ENCODE data around the gene S100A5. TPM values are rescaled to one million over a fixed set of nuclear protein-coding genes. Genes with fewer than 3 reads are reported as not detected.

Gene S100A5
- total and polyA plus RNA-seq, 5 donors from 2014 or later = 1.2 to 3.0 (median 1.8) TPM

DNA sequence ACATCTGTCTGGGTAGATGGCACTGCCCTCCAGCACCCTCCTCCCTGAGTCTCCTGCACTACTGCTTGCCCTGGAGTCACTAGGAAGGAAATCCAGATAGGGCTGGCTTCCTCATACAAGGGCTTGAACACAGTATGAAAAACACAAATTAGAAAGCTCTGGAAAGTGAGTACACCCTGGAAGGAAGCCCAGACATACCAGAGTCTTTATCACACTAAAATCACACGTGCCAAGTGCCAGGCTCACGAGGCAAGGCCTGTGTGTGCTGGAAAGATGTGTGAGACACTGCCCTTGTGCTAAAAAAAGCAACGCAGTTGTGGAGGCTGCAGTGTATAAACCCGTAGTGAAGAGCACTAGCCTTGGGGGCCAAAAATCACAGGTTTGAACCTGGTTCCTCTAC, 52.0 kb downstream of the S100A5 start:
- Mint-ChIP-seq H3K4me1 (no peaks in the 10 kb centered on the region), H3K27me3 (peaks cover 25% of the 10 kb centered on the region), H3K27ac (no peak overlapping the region), H3K4me3 (no peak overlapping the region), H3K36me3 (no peaks in the 10 kb centered on the region), H3K9me3 (peaks cover 0 to 4% (median 0%) of the 10 kb centered on the region in 7 donors)
- H3K4me3 ChIP-seq (ENCODE audit: low read depth, low read length) = no peak overlapping the region
- peaks cover 10% of the 10 kb centered on the region for H3K27me3 ChIP-seq (ENCODE audit: control insufficient read depth, insufficient read depth, low read length)
- H3K4me1 ChIP-seq (ENCODE audit: control insufficient read depth, insufficient read depth, low read length, poor library complexity, severe bottlenecking) = no peaks in the 10 kb centered on the region
- H3K9me3 ChIP-seq (ENCODE audit: control insufficient read depth in 2 of 2, low read length in 2 of 2) = no peaks in the 10 kb centered on the region
- DNase-seq (no peak), ATAC-seq (ENCODE audit: low read depth in 2 of 2) (no peak)
- H3K36me3 ChIP-seq (ENCODE audit: control insufficient read depth, insufficient read depth, low read length) = no peaks in the 10 kb centered on the region
- no peak overlapping the region for H3K27ac ChIP-seq (ENCODE audit: insufficient read depth, low read length, poor library complexity, severe bottlenecking)

DNA sequence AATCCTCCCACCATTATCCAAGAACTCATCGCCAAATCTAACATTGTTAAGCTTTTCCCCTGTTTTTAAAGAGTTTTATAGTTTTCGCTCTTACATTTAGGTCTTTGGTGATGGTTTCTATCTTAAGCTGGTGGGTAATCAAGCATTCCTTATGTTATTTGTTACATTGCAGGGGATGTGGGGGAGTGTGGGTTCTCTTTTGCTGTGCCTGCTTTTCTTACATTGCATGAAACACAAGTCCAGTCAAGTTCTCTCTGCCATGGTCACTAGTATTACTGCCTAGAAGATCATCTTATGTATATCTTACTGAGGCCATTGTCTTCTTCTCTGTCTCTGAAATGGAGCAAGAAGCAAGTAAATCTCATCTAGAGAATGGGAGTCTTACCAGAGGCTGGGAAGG, 53.0 kb downstream of the S100A5 start:
- Histone ChIP-seq H3K4me1 (ENCODE audit: control insufficient read depth, insufficient read depth, low read length, poor library complexity, severe bottlenecking) (no peaks in the 10 kb centered on the region), H3K36me3 (ENCODE audit: control insufficient read depth, insufficient read depth, low read length) (no peaks in the 10 kb centered on the region), H3K4me3 (ENCODE audit: low read depth, low read length) (no peak overlapping the region), H3K27me3 (ENCODE audit: control insufficient read depth, insufficient read depth, low read length) (peaks cover 14% of the 10 kb centered on the region), H3K27ac (ENCODE audit: insufficient read depth, low read length, poor library complexity, severe bottlenecking) (no peak overlapping the region), H3K9me3 (ENCODE audit: control insufficient read depth in 2 of 2, low read length in 2 of 2) (no peaks in the 10 kb centered on the region)
- ATAC-seq (ENCODE audit: low read depth in 2 of 2) = no peak
- Mint-ChIP-seq H3K4me3 (no peak overlapping the region), H3K4me1 (no peaks in the 10 kb centered on the region), H3K9me3 (peaks cover 0 to 2% (median 0%) of the 10 kb centered on the region in 7 donors), H3K36me3 (no peaks in the 10 kb centered on the region), H3K27ac (no peak overlapping the region), H3K27me3 (peaks cover 30% of the 10 kb centered on the region)
- no peak for DNase-seq

Other genes with a start within 250 kb of the S100A5 start
- not detected for gene PGLYRP3, start 228.0 kb downstream of the S100A5 start, total RNA-seq
- gene PGLYRP3, start 228.0 kb downstream of the S100A5 start, polyA plus RNA-seq = not detected
- gene PGLYRP4, start 192.1 kb downstream of the S100A5 start, total RNA-seq = 0.20 TPM
- gene PGLYRP4, start 192.1 kb downstream of the S100A5 start, polyA plus RNA-seq = under 1 TPM in 2 of 4 donors, not detected in 2; 0.08 to 0.22 TPM
- not detected for gene S100A9, start 183.1 kb downstream of the S100A5 start, total RNA-seq
- gene S100A9, start 183.1 kb downstream of the S100A5 start, polyA plus RNA-seq = 10 to 100 TPM in 2 of 4 donors, 1 to 10 TPM in 1, under 1 TPM in 1; 0.96 to 37.6 (median 8.6) TPM
- gene S100A12, start 165.3 kb downstream of the S100A5 start, total RNA-seq = not detected
- 1 to 10 TPM in 1 of 4 donors, under 1 TPM in 1, not detected in 2; 0.51 to 2.2 TPM for gene S100A12, start 165.3 kb downstream of the S100A5 start, polyA plus RNA-seq
- not detected for gene S100A8, start 149.9 kb downstream of the S100A5 start, total RNA-seq
- 10 to 100 TPM in 1 of 4 donors, 1 to 10 TPM in 2, not detected in 1; 2.7 to 32.7 (median 7.8) TPM for gene S100A8, start 149.9 kb downstream of the S100A5 start, polyA plus RNA-seq
- gene S100A7A, start 124.4 kb downstream of the S100A5 start, total RNA-seq = not detected
- not detected for gene S100A7A, start 124.4 kb downstream of the S100A5 start, polyA plus RNA-seq
- not detected for gene S100A7, start 80.3 kb downstream of the S100A5 start, total RNA-seq
- gene S100A7, start 80.3 kb downstream of the S100A5 start, polyA plus RNA-seq = not detected
- 304 TPM for gene S100A6, start 4.9 kb downstream of the S100A5 start, total RNA-seq
- gene S100A6, start 4.9 kb downstream of the S100A5 start, polyA plus RNA-seq = 1,000 to 10,000 TPM in 2 of 4 donors, 100 to 1,000 TPM in 2; 660 to 1,174 (median 946) TPM
- 928 TPM for gene S100A4, start 4.9 kb upstream of the S100A5 start, total RNA-seq
- 1,000 to 10,000 TPM; 2,534 to 4,309 (median 3,364) TPM for gene S100A4, start 4.9 kb upstream of the S100A5 start, polyA plus RNA-seq
- gene S100A3, start 8.3 kb upstream of the S100A5 start, total RNA-seq = not detected
- gene S100A3, start 8.3 kb upstream of the S100A5 start, polyA plus RNA-seq = not detected
- gene S100A2, start 24.9 kb upstream of the S100A5 start, total RNA-seq = not detected
- gene S100A2, start 24.9 kb upstream of the S100A5 start, polyA plus RNA-seq = not detected
- gene S100A16, start 72.2 kb upstream of the S100A5 start, total RNA-seq = not detected
- not detected for gene S100A16, start 72.2 kb upstream of the S100A5 start, polyA plus RNA-seq
- not detected for gene S100A14, start 75.4 kb upstream of the S100A5 start, total RNA-seq
- not detected for gene S100A14, start 75.4 kb upstream of the S100A5 start, polyA plus RNA-seq
- 6.4 TPM for gene S100A13, start 86.6 kb upstream of the S100A5 start, total RNA-seq
- 1 to 10 TPM in 2 of 4 donors, under 1 TPM in 2; 0.41 to 1.8 (median 1.3) TPM for gene S100A13, start 86.6 kb upstream of the S100A5 start, polyA plus RNA-seq
- not detected for gene S100A1, start 87.5 kb upstream of the S100A5 start, total RNA-seq
- gene S100A1, start 87.5 kb upstream of the S100A5 start, polyA plus RNA-seq = not detected
- gene CHTOP, start 93.1 kb upstream of the S100A5 start, total RNA-seq = 85.1 TPM
- gene CHTOP, start 93.1 kb upstream of the S100A5 start, polyA plus RNA-seq = 10 to 100 TPM; 57.5 to 73.1 (median 65.8) TPM
- gene SNAPIN, start 117.8 kb upstream of the S100A5 start, total RNA-seq = 21.5 TPM
- 100 to 1,000 TPM in 1 of 4 donors, 10 to 100 TPM in 3; 84.9 to 120 (median 93.7) TPM for gene SNAPIN, start 117.8 kb upstream of the S100A5 start, polyA plus RNA-seq
- gene ILF2, start 130.1 kb upstream of the S100A5 start, total RNA-seq = 127 TPM
- gene ILF2, start 130.1 kb upstream of the S100A5 start, polyA plus RNA-seq = 100 to 1,000 TPM; 133 to 162 (median 150) TPM
- gene NPR1, start 137.8 kb upstream of the S100A5 start, total RNA-seq = not detected
- gene NPR1, start 137.8 kb upstream of the S100A5 start, polyA plus RNA-seq = not detected
- gene INTS3, start 187.1 kb upstream of the S100A5 start, total RNA-seq = 39.5 TPM
- 1 to 10 TPM; 6.9 to 9.4 (median 8.1) TPM for gene INTS3, start 187.1 kb upstream of the S100A5 start, polyA plus RNA-seq
- 8.3 TPM for gene SLC27A3, start 234.5 kb upstream of the S100A5 start, total RNA-seq
- 1 to 10 TPM; 5.4 to 8.3 (median 5.9) TPM for gene SLC27A3, start 234.5 kb upstream of the S100A5 start, polyA plus RNA-seq